GM10248 (cell line): ENCODE data around the gene ZNF808.
A peak's percentile ranks its signal among the peaks of the same experiment; 100 is the strongest.
"Not testable (repeated sequence)": the region's sequence is repeated elsewhere in the genome, so short reads cannot be mapped to it uniquely, and the experiment has no call there.

Source experiments
- CTCF ChIA-PET: fragments of 300-600 bp; sonication (Branson Sonifier 250); formaldehyde crosslinking; extraction: SDS; loops from one replicate; lab custom pipeline; 2021; ENCODE audit warnings: antibody characterized with exemption; lab: Yijun Ruan, JAX
- POLR2A ChIA-PET: fragments of 350-650 bp; sonication (Branson Sonifier 250); formaldehyde crosslinking; extraction: SDS; loops from one replicate; lab custom pipeline; 2020; ENCODE audit warnings: antibody characterized with exemption; lab: Yijun Ruan, JAX
- DNase-seq: peaks from one replicate; pipeline ENCODE4 v3.0.0; 2012; ENCODE audit errors: extremely low spot score
- TF ChIP-seq, protein P1 (sequence below): IDR thresholded peaks from 2 replicates; pipeline ENCODE4 v1.5.1; 2012; ENCODE audit warnings: mild to moderate bottlenecking, low read depth; ENCODE audit errors: extremely low read depth, missing control alignments, control extremely low read depth

Gene ZNF808

DNA sequence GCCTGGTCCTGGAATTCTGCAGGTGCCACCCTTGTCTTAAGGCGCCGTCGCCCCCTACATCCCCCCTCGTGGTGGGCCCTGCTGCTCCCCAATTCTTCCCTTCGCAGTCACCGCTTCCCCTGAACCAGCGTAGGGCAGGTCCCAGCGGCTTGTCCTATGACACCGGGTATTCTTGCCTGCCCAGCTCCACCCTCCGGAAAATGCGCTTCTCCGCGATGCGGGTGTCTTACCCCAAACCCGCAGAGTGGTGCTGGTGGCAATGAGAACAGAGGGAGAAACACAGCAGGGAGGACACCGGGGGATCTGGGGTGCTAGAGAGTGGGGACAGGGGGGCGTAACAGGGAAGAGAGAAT, 9.0 kb downstream of the ZNF808 start:
- TF ChIP-seq, protein P1, sequence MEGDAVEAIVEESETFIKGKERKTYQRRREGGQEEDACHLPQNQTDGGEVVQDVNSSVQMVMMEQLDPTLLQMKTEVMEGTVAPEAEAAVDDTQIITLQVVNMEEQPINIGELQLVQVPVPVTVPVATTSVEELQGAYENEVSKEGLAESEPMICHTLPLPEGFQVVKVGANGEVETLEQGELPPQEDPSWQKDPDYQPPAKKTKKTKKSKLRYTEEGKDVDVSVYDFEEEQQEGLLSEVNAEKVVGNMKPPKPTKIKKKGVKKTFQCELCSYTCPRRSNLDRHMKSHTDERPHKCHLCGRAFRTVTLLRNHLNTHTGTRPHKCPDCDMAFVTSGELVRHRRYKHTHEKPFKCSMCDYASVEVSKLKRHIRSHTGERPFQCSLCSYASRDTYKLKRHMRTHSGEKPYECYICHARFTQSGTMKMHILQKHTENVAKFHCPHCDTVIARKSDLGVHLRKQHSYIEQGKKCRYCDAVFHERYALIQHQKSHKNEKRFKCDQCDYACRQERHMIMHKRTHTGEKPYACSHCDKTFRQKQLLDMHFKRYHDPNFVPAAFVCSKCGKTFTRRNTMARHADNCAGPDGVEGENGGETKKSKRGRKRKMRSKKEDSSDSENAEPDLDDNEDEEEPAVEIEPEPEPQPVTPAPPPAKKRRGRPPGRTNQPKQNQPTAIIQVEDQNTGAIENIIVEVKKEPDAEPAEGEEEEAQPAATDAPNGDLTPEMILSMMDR = no peak
- no peak for DNase-seq
- ChIA-PET CTCF (no interaction called here), POLR2A (no interaction called here)

DNA sequence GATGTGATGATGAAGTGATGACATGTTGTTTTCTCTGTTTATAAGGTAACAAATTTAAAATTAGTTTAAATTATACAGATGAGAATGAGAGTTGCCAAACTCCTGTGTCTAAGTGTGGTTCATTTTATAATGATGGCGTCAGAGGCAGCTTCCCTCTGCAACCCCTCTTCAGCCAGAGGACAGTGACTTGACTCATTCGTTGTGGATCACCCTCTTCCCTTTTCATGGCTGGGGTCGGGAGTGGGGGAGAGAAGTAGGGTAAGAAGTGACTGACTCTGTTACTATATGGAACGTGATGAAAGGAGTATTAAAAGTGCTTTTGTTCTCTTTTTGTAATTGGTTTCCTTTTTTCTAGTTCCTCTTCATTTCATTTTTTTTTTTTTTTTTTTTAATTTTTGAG, 11.3 kb downstream of the ZNF808 start:
- POLR2A ChIA-PET = interaction anchor here (0.7 kb wide), 1 partner anchor 401 kb away, joined by 6 read pairs; no protein-coding TSS in a partner anchor
- CTCF ChIA-PET, DNase-seq: not testable (repeated sequence)

DNA sequence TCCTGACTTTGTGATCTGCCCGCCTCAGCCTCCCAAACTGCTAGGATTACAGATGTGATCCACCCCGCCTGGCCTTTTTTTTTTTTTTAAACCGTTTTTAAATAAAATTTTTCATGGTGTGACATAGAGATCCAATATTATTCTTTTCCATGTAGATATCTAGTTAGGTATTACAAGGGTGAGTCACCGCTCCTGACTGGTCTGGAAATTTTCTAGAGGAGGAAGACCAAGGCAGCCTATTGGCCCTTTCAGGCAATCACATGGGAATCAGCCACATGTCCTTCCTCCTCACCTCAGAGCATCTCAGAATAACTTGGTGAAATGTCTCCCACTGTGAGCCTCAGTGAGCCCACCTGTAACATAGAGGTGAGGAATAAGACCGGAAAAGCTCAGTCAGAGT, 13.7 kb downstream of the ZNF808 start:
- CTCF ChIA-PET, DNase-seq, POLR2A ChIA-PET: not testable (repeated sequence)

DNA sequence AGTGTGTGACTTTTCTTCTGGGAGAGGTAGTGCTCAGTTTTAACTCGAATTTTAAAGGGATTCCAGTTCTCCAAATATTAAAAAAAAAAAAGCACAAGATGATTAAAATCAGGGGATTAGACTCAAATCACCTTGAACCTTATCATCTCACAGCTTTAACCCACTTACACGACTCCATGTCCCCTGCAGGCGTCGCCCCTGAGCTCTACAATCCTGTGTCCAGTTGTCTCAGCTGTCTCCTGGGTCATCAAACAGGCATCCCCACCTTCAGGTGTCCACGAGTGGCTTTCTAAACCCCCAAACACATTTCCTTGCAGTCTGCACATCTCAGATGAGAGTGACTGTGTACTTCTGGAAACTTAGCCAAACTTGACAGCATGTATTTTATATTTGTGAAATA, 14.1 kb downstream of the ZNF808 start:
- CTCF ChIA-PET = no interaction called here
- no peak for DNase-seq
- POLR2A ChIA-PET = no interaction called here
- TF ChIP-seq, protein P1 = no peak

DNA sequence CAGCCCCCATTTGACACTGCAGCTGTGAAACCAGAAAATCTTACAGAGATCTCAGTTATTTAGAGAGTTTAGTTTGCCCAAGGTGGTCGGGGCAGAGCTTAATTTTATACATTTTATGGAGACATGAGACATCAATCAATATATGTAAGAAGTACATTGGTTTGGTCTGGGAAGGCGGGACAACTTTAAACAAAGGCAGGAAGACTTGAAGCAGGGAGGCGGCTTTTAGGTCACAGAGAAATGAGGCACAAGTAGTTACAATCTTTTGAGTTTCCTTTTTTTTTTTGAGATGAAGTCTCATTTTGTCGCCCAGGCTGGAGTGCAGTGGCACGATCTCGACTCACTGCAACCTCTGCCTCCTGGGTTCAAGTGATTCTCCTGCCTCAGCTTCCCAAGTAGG, 15.1 kb downstream of the ZNF808 start:
- ChIA-PET POLR2A (interaction anchor here (0.6 kb wide), 2 partner anchors 25 to 353 kb away, joined by 3 read pairs; no protein-coding TSS in a partner anchor), CTCF (interaction anchor here (0.8 to 1.8 kb wide), 2 partner anchors 9 to 34 kb away, joined by 3 read pairs; no protein-coding TSS in a partner anchor)
- not testable (repeated sequence) for DNase-seq

DNA sequence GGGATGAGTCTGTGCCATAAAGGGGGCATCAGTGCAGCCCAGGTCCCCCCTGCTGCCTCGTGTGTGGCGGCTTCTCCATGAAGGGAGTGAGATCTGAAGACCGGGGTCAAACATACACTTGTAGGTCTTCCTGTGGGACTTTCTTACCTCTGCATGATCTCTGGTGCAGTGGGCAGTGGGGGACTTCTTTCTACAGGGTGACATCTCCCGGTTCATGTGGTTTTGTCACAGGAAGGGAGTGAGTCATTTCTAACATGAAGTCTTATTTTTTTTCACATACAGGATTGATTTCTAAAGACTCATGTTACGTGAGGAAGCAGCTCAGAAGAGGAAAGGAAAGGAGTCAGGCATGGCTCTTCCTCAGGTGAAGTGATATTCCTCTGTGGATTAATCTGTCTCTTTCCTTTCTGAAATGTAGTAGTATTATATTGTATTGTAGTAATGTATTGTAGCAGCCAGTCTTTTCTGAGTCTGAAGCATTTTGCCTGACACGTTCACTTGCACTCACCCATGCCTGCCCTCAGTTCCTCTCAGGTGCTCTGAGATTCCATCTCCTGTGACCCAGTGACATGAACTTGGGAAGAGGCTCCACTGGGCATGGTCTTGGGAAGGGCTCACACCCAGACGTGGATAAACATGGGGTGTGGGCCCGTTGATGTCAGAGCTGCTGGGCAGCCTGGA, 15.7 kb downstream of the ZNF808 start:
- POLR2A ChIA-PET = interaction anchor here (0.6 kb wide), 2 partner anchors 24 to 354 kb away, joined by 3 read pairs; no protein-coding TSS in a partner anchor

DNA sequence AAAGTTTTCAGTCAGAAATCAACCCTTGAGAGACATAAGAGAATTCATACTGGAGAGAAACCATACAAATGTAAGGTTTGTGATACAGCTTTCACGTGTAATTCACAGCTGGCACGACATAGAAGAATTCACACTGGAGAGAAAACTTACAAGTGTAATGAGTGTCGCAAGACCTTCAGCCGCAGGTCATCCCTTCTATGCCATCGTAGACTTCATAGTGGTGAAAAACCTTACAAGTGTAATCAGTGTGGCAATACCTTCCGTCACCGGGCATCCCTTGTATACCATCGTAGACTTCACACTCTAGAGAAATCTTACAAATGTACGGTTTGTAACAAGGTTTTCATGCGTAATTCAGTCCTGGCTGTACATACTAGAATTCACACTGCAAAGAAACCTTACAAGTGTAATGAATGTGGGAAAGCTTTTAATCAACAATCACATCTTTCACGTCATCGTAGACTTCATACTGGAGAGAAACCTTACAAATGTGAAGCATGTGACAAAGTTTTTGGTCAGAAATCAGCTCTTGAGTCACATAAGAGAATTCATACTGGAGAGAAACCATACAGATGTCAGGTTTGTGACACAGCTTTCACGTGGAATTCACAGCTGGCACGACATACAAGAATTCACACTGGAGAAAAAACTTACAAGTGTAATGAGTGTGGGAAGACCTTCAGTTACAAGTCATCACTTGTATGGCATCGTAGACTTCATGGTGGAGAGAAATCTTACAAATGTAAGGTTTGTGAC, 26.9 kb downstream of the ZNF808 start:
- ChIA-PET POLR2A (no interaction called here), CTCF (no interaction called here)
- TF ChIP-seq, protein P1 = no peak
- no peak for DNase-seq

More for the DNA sequence above, 15.7 kb downstream of the ZNF808 start:
- peak; percentile 11 for DNase-seq
- TF ChIP-seq, protein P1 = no peak
- CTCF ChIA-PET = interaction anchor here (1.8 kb wide), 1 partner anchor 34 kb away, joined by 3 read pairs; no protein-coding TSS in a partner anchor
